ENCODE results near the gene CAPZA3.

DNA sequence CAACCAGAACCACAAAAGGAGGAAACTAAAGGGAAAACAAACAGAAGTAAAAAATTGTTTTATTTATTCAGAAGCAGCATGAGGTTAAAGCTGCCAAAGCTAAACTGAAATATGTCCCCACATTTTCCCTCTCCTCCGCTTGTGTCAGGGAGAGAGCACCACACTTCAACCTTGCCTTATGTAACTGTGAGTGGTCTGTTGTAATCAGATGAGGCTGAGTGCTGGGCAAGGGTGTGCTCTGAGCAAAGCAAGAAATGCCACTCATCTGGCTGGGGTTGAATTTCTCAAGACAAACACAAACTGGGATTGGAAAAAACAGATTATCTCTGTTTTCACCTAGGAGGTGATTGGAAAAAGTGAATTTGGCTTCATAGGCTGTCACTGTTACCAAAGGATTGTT lies 12.2 kb downstream of the CAPZA3 start:
- TF ChIP-seq, protein P1, sequence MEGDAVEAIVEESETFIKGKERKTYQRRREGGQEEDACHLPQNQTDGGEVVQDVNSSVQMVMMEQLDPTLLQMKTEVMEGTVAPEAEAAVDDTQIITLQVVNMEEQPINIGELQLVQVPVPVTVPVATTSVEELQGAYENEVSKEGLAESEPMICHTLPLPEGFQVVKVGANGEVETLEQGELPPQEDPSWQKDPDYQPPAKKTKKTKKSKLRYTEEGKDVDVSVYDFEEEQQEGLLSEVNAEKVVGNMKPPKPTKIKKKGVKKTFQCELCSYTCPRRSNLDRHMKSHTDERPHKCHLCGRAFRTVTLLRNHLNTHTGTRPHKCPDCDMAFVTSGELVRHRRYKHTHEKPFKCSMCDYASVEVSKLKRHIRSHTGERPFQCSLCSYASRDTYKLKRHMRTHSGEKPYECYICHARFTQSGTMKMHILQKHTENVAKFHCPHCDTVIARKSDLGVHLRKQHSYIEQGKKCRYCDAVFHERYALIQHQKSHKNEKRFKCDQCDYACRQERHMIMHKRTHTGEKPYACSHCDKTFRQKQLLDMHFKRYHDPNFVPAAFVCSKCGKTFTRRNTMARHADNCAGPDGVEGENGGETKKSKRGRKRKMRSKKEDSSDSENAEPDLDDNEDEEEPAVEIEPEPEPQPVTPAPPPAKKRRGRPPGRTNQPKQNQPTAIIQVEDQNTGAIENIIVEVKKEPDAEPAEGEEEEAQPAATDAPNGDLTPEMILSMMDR (IDR thresholded peaks at IDR 0.05) = no peak
- no peak for TF ChIP-seq EZH2 (IDR thresholded peaks at IDR 0.05)
